Thyroid gland (tissue), 4 donors: Measurements from ENCODE around the gene KIF25. TPM values are rescaled to one million over a fixed set of nuclear protein-coding genes. Genes with fewer than 3 reads are reported as not detected.
A peak's percentile ranks its signal among the peaks of the same experiment; 100 is the strongest.

Experiments used
- DNase-seq, 2 donors: peaks; one replicate each; pipeline ENCODE4 v3.0.0-alpha.2; 2019
- H3K27ac ChIP-seq, 3 donors: fragments of 200-600 bp; sonication (generic); 1 replicate in 2 of 3; 2 replicates in 1 of 3; pipeline ENCODE4 v1.5.1; 2016 to 2019; ENCODE audit warnings: mild to moderate bottlenecking in 1 of 3, moderate library complexity in 1 of 3
- H3K27me3 ChIP-seq: fragments of 200-600 bp; sonication (generic); one replicate; pipeline ENCODE4 v1.5.1; 2019
- H3K36me3 ChIP-seq, 2 donors: fragments of 200-600 bp; sonication (generic); one replicate each; pipeline ENCODE4 v1.5.1; 2016 to 2019
- H3K4me1 ChIP-seq, 2 donors: fragments of 200-600 bp; sonication (generic); one replicate each; pipeline ENCODE4 v1.5.1; 2017 to 2019
- H3K4me3 ChIP-seq, 3 donors: fragments of 200-600 bp; sonication (generic); replicated peaks in 1 of 3; 1 replicate in 2 of 3; 2 replicates in 1 of 3; pipeline ENCODE4 v1.5.1; 2016; ENCODE audit warnings: mild to moderate bottlenecking in 1 of 3
- H3K9me3 ChIP-seq: fragments of 200-600 bp; sonication (generic); one replicate; pipeline ENCODE4 v1.5.1; 2017
- POLR2A ChIP-seq, 2 donors: fragments of 450-650 bp; IDR thresholded peaks; one replicate each; pipeline ENCODE4 v1.6.1; 2017; ENCODE audit warnings: antibody characterized with exemption in 2 of 2, mild to moderate bottlenecking in 2 of 2, moderate library complexity in 1 of 2
- WGBS, 2 donors: methylation state at CpG; one replicate each; pipeline ENCODE4 v1.1.5; 2017; 5-methylcytosine and 5-hydroxymethylcytosine counted together
- intact Hi-C: fragments of 100-400 bp; cut with DNase I; formaldehyde crosslinking; loops from one replicate; pipeline ENCODE4 v1.15.1; 2023
- total RNA-seq, 4 donors: library from RNA; depleted of rRNA; stranded (reverse); fragments of >200 nt; gene quantifications; one replicate each; pipeline ENCODE4 v1.2.3, GENCODE V29; 2016
- TF ChIP-seq, protein P1 (sequence below), 6 experiments: fragments of 200-600 bp in 3 of 6; fragments of 450-650 bp in 3 of 6; sonication (generic) in 3 of 6; IDR thresholded peaks; one replicate each; pipeline ENCODE4 v1.5.1; 2016 to 2019; ENCODE audit warnings: antibody characterized with exemption in 6 of 6, mild to moderate bottlenecking in 2 of 6, inconsistent platforms in 1 of 6, moderate library complexity in 1 of 6

The KIF25 gene
- total RNA-seq, 4 donors from 2014 or later, result not detected

DNA sequence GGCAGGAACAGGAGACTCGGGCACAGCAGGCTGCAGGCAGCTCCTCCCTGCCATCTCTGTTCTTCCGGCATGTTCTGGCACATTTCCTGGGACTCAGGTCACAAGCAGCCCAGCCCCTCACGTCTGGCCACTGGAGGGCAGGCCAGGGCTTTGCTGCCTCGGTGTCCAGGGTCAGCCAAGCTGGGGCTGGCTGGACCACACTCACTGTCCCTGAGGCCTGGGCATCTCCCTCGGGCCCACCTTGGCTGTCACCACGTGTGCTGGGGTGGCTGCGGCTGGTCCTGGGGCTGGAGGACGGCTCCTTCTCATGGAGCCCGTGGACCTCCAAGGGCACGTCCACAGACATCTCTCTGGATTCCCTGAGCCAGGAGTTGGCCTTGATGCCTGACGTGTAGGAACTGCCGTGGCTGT is 63.1 kb downstream of the KIF25 start:
- Histone ChIP-seq H3K9me3 (no peaks in the 10 kb centered on the region), H3K27ac (no peak overlapping the region), H3K36me3 (no peaks in the 10 kb centered on the region), H3K4me1 (no peaks in the 10 kb centered on the region), H3K4me3 (no peak overlapping the region), H3K27me3 (no peaks in the 10 kb centered on the region)
- peak; percentile 17 to 24 for DNase-seq
- no peak for TF ChIP-seq POLR2A (IDR thresholded peaks at IDR 0.05)
- TF ChIP-seq, protein P1, sequence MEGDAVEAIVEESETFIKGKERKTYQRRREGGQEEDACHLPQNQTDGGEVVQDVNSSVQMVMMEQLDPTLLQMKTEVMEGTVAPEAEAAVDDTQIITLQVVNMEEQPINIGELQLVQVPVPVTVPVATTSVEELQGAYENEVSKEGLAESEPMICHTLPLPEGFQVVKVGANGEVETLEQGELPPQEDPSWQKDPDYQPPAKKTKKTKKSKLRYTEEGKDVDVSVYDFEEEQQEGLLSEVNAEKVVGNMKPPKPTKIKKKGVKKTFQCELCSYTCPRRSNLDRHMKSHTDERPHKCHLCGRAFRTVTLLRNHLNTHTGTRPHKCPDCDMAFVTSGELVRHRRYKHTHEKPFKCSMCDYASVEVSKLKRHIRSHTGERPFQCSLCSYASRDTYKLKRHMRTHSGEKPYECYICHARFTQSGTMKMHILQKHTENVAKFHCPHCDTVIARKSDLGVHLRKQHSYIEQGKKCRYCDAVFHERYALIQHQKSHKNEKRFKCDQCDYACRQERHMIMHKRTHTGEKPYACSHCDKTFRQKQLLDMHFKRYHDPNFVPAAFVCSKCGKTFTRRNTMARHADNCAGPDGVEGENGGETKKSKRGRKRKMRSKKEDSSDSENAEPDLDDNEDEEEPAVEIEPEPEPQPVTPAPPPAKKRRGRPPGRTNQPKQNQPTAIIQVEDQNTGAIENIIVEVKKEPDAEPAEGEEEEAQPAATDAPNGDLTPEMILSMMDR (IDR thresholded peaks at IDR 0.05), result peak in 3 of 6 experiments; percentile 12 to 25 (median 24)
- 60 to 74% methylated on average over 6 to 8 of the region's 12 CpGs for WGBS, 2 donors
- intact Hi-C loops, result no loop called here

GRCh38 chr6:168061269-168062210 is 64.1 kb downstream of the KIF25 start:
- H3K4me3 ChIP-seq, result no peak overlapping the region
- no peaks in the 10 kb centered on the region for H3K27me3 ChIP-seq
- WGBS, 2 donors, result 90 to 91% methylated on average over 14 to 21 of the region's 29 CpGs
- no peaks in the 10 kb centered on the region for H3K4me1 ChIP-seq
- DNase-seq, result no peak
- no peaks in the 10 kb centered on the region for H3K9me3 ChIP-seq
- TF ChIP-seq POLR2A (IDR thresholded peaks at IDR 0.05), result no peak
- TF ChIP-seq, protein P1 (IDR thresholded peaks at IDR 0.05), result no peak
- no peaks in the 10 kb centered on the region for H3K36me3 ChIP-seq
- intact Hi-C loops, result no loop called here
- no peak overlapping the region for H3K27ac ChIP-seq

GRCh38 chr6:168062346-168063289 is 65.1 kb downstream of the KIF25 start:
- Histone ChIP-seq H3K36me3 (no peaks in the 10 kb centered on the region), H3K4me1 (no peaks in the 10 kb centered on the region), H3K27me3 (no peaks in the 10 kb centered on the region), H3K9me3 (no peaks in the 10 kb centered on the region), H3K27ac (no peak overlapping the region), H3K4me3 (no peak overlapping the region)
- intact Hi-C loops, result no loop called here
- 88 to 91% methylated on average over 11 to 23 of the region's 31 CpGs for WGBS, 2 donors
- no peak for TF ChIP-seq POLR2A (IDR thresholded peaks at IDR 0.05)
- TF ChIP-seq, protein P1 (IDR thresholded peaks at IDR 0.05), result no peak
- no peak for DNase-seq

GRCh38 chr6:168063431-168063830 is 66.0 kb downstream of the KIF25 start:
- Histone ChIP-seq H3K9me3 (no peaks in the 10 kb centered on the region), H3K36me3 (no peaks in the 10 kb centered on the region), H3K27ac (no peak overlapping the region), H3K27me3 (no peaks in the 10 kb centered on the region), H3K4me3 (no peak overlapping the region), H3K4me1 (no peaks in the 10 kb centered on the region)
- WGBS, 2 donors, result 95 to 97% methylated on average over 7 to 9 of the region's 13 CpGs
- no peak for DNase-seq
- intact Hi-C loops, result no loop called here
- TF ChIP-seq, protein P1 (IDR thresholded peaks at IDR 0.05), result no peak
- no peak for TF ChIP-seq POLR2A (IDR thresholded peaks at IDR 0.05)
